Liver (tissue), 9 donors: Measurements from ENCODE around the gene ARFRP1. TPM values are rescaled to one million over a fixed set of nuclear protein-coding genes. Genes with fewer than 3 reads are reported as not detected.

ENCODE experiments used
- DNase-seq: peaks from one replicate; pipeline ENCODE4 v3.0.0-alpha.2; 2017; ENCODE audit warnings: low spot score
- H3K27ac ChIP-seq, 2 donors: one replicate each; pipeline ENCODE4 v1.7.0; 2013; ENCODE audit warnings: inconsistent platforms in 2 of 2, low read length in 2 of 2, control low read depth in 1 of 2, low read depth in 1 of 2, mild to moderate bottlenecking in 1 of 2
- H3K27me3 ChIP-seq, 4 donors: one replicate each; pipeline versions ENCODE4 v1.6.1 to v1.7.0; 2013; ENCODE audit warnings: low read length in 3 of 4, inconsistent platforms in 1 of 4, mild to moderate bottlenecking in 1 of 4, moderate library complexity in 1 of 4; ENCODE audit not compliant: control insufficient read depth in 4 of 4, insufficient read depth in 4 of 4
- H3K36me3 ChIP-seq, 4 donors: one replicate each; pipeline versions ENCODE4 v1.6.1 to v1.7.0; 2013; ENCODE audit warnings: low read length in 3 of 4, mild to moderate bottlenecking in 3 of 4, low read depth in 1 of 4, moderate library complexity in 1 of 4; ENCODE audit not compliant: control insufficient read depth in 4 of 4, insufficient read depth in 3 of 4
- H3K4me1 ChIP-seq, 4 donors: one replicate each; pipeline versions ENCODE4 v1.6.1 to v1.7.0; 2013; ENCODE audit warnings: low read length in 3 of 4, mild to moderate bottlenecking in 3 of 4, moderate library complexity in 1 of 4; ENCODE audit not compliant: control insufficient read depth in 4 of 4, insufficient read depth in 4 of 4
- H3K4me3 ChIP-seq, 3 donors: one replicate each; pipeline versions ENCODE4 v1.6.1 to v1.7.0; 2013; ENCODE audit warnings: low read length in 3 of 3, control low read depth in 1 of 3, low read depth in 1 of 3, mild to moderate bottlenecking in 1 of 3
- H3K9ac ChIP-seq, 2 donors: one replicate each; pipeline ENCODE4 v1.7.0; 2013; ENCODE audit warnings: low read length in 2 of 2, mild to moderate bottlenecking in 2 of 2, moderate library complexity in 2 of 2, control low read depth in 1 of 2, low read depth in 1 of 2
- H3K9me3 ChIP-seq, 4 donors: one replicate each; pipeline versions ENCODE4 v1.6.1 to v1.7.0; 2013; ENCODE audit warnings: low read length in 3 of 4; ENCODE audit not compliant: control insufficient read depth in 4 of 4
- ATF3 ChIP-seq: IDR thresholded peaks from 2 replicates; pipeline ENCODE4 v1.6.1; 2016; ENCODE audit warnings: antibody characterized with exemption
- CTCF ChIP-seq: fragments of 150-350 bp; IDR thresholded peaks from 2 replicates; pipeline ENCODE4 v1.5.1; 2017; ENCODE audit warnings: improper control_type of control experiment, low read depth, low read length; ENCODE audit not compliant: missing input control
- EGR1 ChIP-seq, 2 donors: IDR thresholded peaks; 2 replicates each; pipeline ENCODE4 v1.6.1; 2016 to 2018; ENCODE audit warnings: antibody characterized with exemption in 2 of 2, low read depth in 2 of 2
- FOXA1 ChIP-seq: IDR thresholded peaks from 2 replicates; pipeline ENCODE4 v1.6.1; 2016; ENCODE audit warnings: antibody characterized with exemption
- HNF4A ChIP-seq, 2 donors: conservative IDR thresholded peaks; 2 replicates each; pipeline ENCODE4 v1.6.1; 2016; ENCODE audit warnings: antibody characterized with exemption in 2 of 2, mild to moderate bottlenecking in 2 of 2
- JUND ChIP-seq, 2 donors: IDR thresholded peaks; 2 replicates each; pipeline ENCODE4 v1.6.1; 2016; ENCODE audit warnings: antibody characterized with exemption in 2 of 2
- MAX ChIP-seq: IDR thresholded peaks from 2 replicates; pipeline ENCODE4 v1.6.1; 2016; ENCODE audit warnings: antibody characterized with exemption
- NR2F2 ChIP-seq: IDR thresholded peaks from 2 replicates; pipeline ENCODE4 v1.6.1; 2016; ENCODE audit warnings: antibody characterized with exemption
- RAD21 ChIP-seq, 2 donors: IDR thresholded peaks; 2 replicates each; pipeline ENCODE4 v1.6.1; 2016; ENCODE audit warnings: antibody characterized with exemption in 2 of 2, mild to moderate bottlenecking in 2 of 2
- REST ChIP-seq: IDR thresholded peaks from 2 replicates; pipeline ENCODE4 v1.6.1; 2016; ENCODE audit warnings: antibody characterized with exemption, mild to moderate bottlenecking
- RXRA ChIP-seq, 2 donors: IDR thresholded peaks; 2 replicates each; pipeline ENCODE4 v1.6.1; 2017 to 2018; ENCODE audit warnings: antibody characterized with exemption in 2 of 2, mild to moderate bottlenecking in 1 of 2
- SP1 ChIP-seq: IDR thresholded peaks from 2 replicates; pipeline ENCODE4 v1.6.1; 2018; ENCODE audit warnings: antibody characterized with exemption, mild to moderate bottlenecking
- YY1 ChIP-seq: IDR thresholded peaks from 2 replicates; pipeline ENCODE4 v1.6.1; 2016; ENCODE audit warnings: antibody characterized with exemption, mild to moderate bottlenecking
- ZBTB33 ChIP-seq: IDR thresholded peaks from 2 replicates; pipeline ENCODE4 v1.6.1; 2016; ENCODE audit warnings: antibody characterized with exemption
- WGBS: extraction: QIAGEN DNeasy Blood & Tissue Kit; methylation state at CpG from one replicate; pipeline ENCODE4 v1.1.7; 2013; 5-methylcytosine and 5-hydroxymethylcytosine counted together
- polyA plus RNA-seq, 2 donors: library from polyadenylated mRNA; stranded (reverse) in 1 of 2; unstranded in 1 of 2; fragments of 200-250 nt in 1 of 2; fragments of >200 nt in 1 of 2; fragmentation: Nextera tagmentation in 1 of 2; extraction: Ambion mirVana in 1 of 2; gene quantifications; one replicate each; pipeline versions ENCODE4 v1.2.1 to v1.2.3, GENCODE V29; 2013 to 2015
- total RNA-seq, 2 donors: library from RNA; depleted of rRNA; stranded (reverse); fragments of >200 nt; gene quantifications; one replicate each; pipeline ENCODE4 v1.2.3, GENCODE V29; 2014
- donor health status: healthy.
- donor health status: healthy.
- donor health status: healthy.
- donor health status: healthy.
- donor health status: healthy.

ARFRP1 gene
- total and polyA plus RNA-seq, 4 donors = 14.2 to 26.9 (median 20.5) TPM

- Histone ChIP-seq H3K27ac (peak overlapping the region in 1 of 2 donors; percentile 93), H3K27me3 (no peaks in the 10 kb centered on the region), H3K9ac (no peak overlapping the region), H3K4me1 (peaks cover 8 to 56% (median 41%) of the 10 kb centered on the region in 4 donors), H3K36me3 (no peaks in the 10 kb centered on the region), H3K4me3 (peak overlapping the region; percentile 32 to 88 (median 70)), H3K9me3 (no peaks in the 10 kb centered on the region)
- TF ChIP-seq JUND (IDR thresholded peaks at IDR 0.05) (no peak), REST (no peak), MAX (no peak), ATF3 (no peak), SP1 (no peak), YY1 (no peak), ZBTB33 (no peak)
- peak; percentile 37 for DNase-seq
- 38% methylated on average over 30 of the region's 30 CpGs for WGBS
These were observed 34.1 kb upstream of the ARFRP1 start for GRCh38 chr20:63741676-63742380.

GRCh38 chr20:63741354-63741675 lies 33.5 kb upstream of the ARFRP1 start:
- peak; percentile 35 for DNase-seq
- Histone ChIP-seq H3K4me3 (peak overlapping the region; percentile 32 to 88 (median 70)), H3K4me1 (peaks cover 10 to 61% (median 46%) of the 10 kb centered on the region in 4 donors), H3K36me3 (no peaks in the 10 kb centered on the region), H3K9ac (no peak overlapping the region), H3K27me3 (no peaks in the 10 kb centered on the region), H3K9me3 (no peaks in the 10 kb centered on the region), H3K27ac (peak overlapping the region; percentile 83 to 93)
- TF ChIP-seq NR2F2 (peak; percentile 18), FOXA1 (no peak)
- 18% methylated on average over 6 of the region's 6 CpGs for WGBS

- Histone ChIP-seq H3K4me3 (peak overlapping the region; percentile 42 to 88 (median 81)), H3K36me3 (no peaks in the 10 kb centered on the region), H3K9ac (no peak overlapping the region), H3K27me3 (no peaks in the 10 kb centered on the region), H3K9me3 (no peaks in the 10 kb centered on the region), H3K27ac (peak overlapping the region; percentile 83 to 93), H3K4me1 (peaks cover 10 to 66% (median 51%) of the 10 kb centered on the region in 4 donors)
- WGBS = 2% methylated on average over 29 of the region's 29 CpGs
- peak; percentile 88 for DNase-seq
- peak; percentile 46 for TF ChIP-seq NR2F2
- peak in 1 of 2 donors; percentile 50 for TF ChIP-seq HNF4A (conservative IDR thresholded peaks at IDR 0.05)
- no peak for TF ChIP-seq FOXA1
- TF ChIP-seq REST = peak; percentile 79
- TF ChIP-seq YY1 = peak; percentile 53
- TF ChIP-seq EGR1 (IDR thresholded peaks at IDR 0.05; ENCODE audit: low read depth in 2 of 2) = peak in 1 of 2 donors; percentile 13
- TF ChIP-seq RAD21 (IDR thresholded peaks at IDR 0.05) = peak; percentile 28 to 47
- TF ChIP-seq RXRA (IDR thresholded peaks at IDR 0.05) = peak; percentile 28 to 54
- TF ChIP-seq CTCF = peak; percentile 30
These were observed 33.0 kb upstream of the ARFRP1 start for GRCh38 chr20:63740627-63741353.
